Endothelial cell of hepatic sinusoid (primary cell): ENCODE measurements around the gene MGMT.

Source experiments
- in situ Hi-C: cut with HindIII; loops from 2 replicates; pipeline ENCODE4 v1.10.0; 2017; ENCODE audit warnings: low sequenced_read_pairs

The MGMT gene

GRCh38 chr10:129494176-129494575 is 27.1 kb downstream of the MGMT start:
- in situ Hi-C loops, result no loop called here

GRCh38 chr10:129494740-129495139 is 27.7 kb downstream of the MGMT start:
- in situ Hi-C loops, result no loop called here

- in situ Hi-C loops, result no loop called here
These were observed 28.2 kb downstream of the MGMT start for GRCh38 chr10:129495256-129495655.

- in situ Hi-C loops, result no loop called here
These were observed 28.7 kb downstream of the MGMT start for GRCh38 chr10:129495698-129496097.

- in situ Hi-C loops, result no loop called here
These were observed 30.0 kb downstream of the MGMT start for GRCh38 chr10:129497013-129497412.

GRCh38 chr10:129498680-129499079 is 31.6 kb downstream of the MGMT start:
- in situ Hi-C loops, result no loop called here

- in situ Hi-C loops, result no loop called here
These were observed 33.7 kb downstream of the MGMT start for GRCh38 chr10:129500617-129501339.

- in situ Hi-C loops, result no loop called here
These were observed 34.8 kb downstream of the MGMT start for GRCh38 chr10:129501652-129502436.

GRCh38 chr10:129502448-129502847 is 35.4 kb downstream of the MGMT start:
- in situ Hi-C loops, result no loop called here

GRCh38 chr10:129505500-129506075 is 38.5 kb downstream of the MGMT start:
- in situ Hi-C loops, result no loop called here

- in situ Hi-C loops, result no loop called here
These were observed 39.2 kb downstream of the MGMT start for GRCh38 chr10:129506101-129506797.

- in situ Hi-C loops, result no loop called here
These were observed 40.3 kb downstream of the MGMT start for GRCh38 chr10:129507216-129507889.

- in situ Hi-C loops, result no loop called here
These were observed 42.1 kb downstream of the MGMT start for GRCh38 chr10:129509155-129509554.

GRCh38 chr10:129509835-129510234 is 42.8 kb downstream of the MGMT start:
- in situ Hi-C loops, result no loop called here

GRCh38 chr10:129511086-129511485 is 44.0 kb downstream of the MGMT start:
- in situ Hi-C loops, result no loop called here

- in situ Hi-C loops, result no loop called here
These were observed 44.7 kb downstream of the MGMT start for GRCh38 chr10:129511758-129512157.

GRCh38 chr10:129513312-129513711 is 46.3 kb downstream of the MGMT start:
- in situ Hi-C loops, result no loop called here

GRCh38 chr10:129514568-129515451 is 47.8 kb downstream of the MGMT start:
- in situ Hi-C loops, result no loop called here

GRCh38 chr10:129516846-129517679 is 50.0 kb downstream of the MGMT start:
- in situ Hi-C loops, result no loop called here
